ENCODE results near the gene FN3KRP. TPM values are rescaled to one million over a fixed set of nuclear protein-coding genes. Genes with fewer than 3 reads are reported as not detected.

FN3KRP gene
- total RNA-seq, 1 experiment from 2014 or later, result 35.4 TPM

DNA sequence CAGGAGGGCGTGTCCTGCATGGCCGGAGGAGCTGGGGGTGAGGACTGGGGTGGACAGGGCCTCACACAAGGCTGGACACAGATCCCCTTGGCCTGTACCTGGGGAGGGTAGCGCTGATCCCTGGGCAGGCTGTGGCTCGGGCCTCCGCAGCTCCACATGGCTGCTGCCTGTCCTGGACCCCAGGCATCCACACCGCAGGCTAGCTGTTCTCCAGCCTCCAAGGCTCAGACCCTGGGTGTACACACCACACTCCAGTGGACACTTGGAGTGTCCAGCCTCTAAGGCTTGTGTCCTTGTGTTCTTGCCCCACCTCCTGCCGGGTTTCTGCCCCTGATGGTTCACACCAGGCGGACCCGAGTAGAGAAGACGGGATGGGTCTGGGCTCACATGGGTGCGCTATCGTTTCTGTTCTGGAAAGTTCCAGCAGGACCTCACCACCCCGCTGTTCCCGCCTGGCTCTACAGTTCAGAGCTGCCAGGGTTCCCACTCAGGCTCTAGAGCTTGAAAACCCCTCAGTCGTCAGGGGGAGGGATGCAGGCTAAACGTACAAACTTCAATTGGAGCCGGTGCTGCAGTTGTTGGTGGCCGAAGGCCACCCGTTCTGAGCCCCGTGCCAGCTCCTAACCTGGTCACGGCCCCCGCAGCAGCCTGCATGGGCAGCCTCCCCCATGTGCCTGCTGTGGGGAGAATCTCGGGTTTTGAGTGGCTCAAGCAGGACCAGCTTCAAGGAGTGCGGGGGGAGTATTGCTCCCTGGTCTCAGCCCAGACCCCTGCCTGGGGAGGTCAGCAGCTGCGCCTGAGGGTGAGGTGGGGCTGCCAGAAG lies 6.6 kb upstream of the FN3KRP start:
- intact Hi-C loops (cut with micrococcal nuclease; ENCODE audit: unreplicated experiment), result no loop called here
- no peak overlapping the region for H3K27ac ChIP-seq (ENCODE audit: low read depth, low read length, poor library complexity, severe bottlenecking)
- no TSS peak for BruUV-seq (replicated peaks)
- H3K4me3 ChIP-seq (ENCODE audit: low read depth, low read length, poor library complexity, severe bottlenecking), result no peak overlapping the region
- TF ChIP-seq, protein P1, sequence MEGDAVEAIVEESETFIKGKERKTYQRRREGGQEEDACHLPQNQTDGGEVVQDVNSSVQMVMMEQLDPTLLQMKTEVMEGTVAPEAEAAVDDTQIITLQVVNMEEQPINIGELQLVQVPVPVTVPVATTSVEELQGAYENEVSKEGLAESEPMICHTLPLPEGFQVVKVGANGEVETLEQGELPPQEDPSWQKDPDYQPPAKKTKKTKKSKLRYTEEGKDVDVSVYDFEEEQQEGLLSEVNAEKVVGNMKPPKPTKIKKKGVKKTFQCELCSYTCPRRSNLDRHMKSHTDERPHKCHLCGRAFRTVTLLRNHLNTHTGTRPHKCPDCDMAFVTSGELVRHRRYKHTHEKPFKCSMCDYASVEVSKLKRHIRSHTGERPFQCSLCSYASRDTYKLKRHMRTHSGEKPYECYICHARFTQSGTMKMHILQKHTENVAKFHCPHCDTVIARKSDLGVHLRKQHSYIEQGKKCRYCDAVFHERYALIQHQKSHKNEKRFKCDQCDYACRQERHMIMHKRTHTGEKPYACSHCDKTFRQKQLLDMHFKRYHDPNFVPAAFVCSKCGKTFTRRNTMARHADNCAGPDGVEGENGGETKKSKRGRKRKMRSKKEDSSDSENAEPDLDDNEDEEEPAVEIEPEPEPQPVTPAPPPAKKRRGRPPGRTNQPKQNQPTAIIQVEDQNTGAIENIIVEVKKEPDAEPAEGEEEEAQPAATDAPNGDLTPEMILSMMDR (conservative IDR thresholded peaks at IDR 0.05; ENCODE audit: low read depth, low read length), result no peak
- no peak for TF ChIP-seq EZH2 (IDR thresholded peaks at IDR 0.05; ENCODE audit: borderline replicate concordance, low read depth, low read length, poor library complexity, severe bottlenecking)
- CTCF ChIA-PET, result no interaction called here
- no peaks in the 10 kb centered on the region for H3K4me1 ChIP-seq (ENCODE audit: insufficient read depth, low read length, poor library complexity, severe bottlenecking)
- no peak for DNase-seq (ENCODE audit: low spot score)
- H3K36me3 ChIP-seq (ENCODE audit: insufficient read depth, low read length, poor library complexity, severe bottlenecking), result no peaks in the 10 kb centered on the region
- H3K9me3 ChIP-seq (ENCODE audit: low read depth, low read length, poor library complexity, severe bottlenecking), result no peaks in the 10 kb centered on the region
- H3K27me3 ChIP-seq (replicated peaks; ENCODE audit: insufficient read depth, low read depth, low read length, poor library complexity), result no peaks in the 10 kb centered on the region
- POLR2A ChIA-PET (ENCODE audit: low non-redundant PET), result no interaction called here

DNA sequence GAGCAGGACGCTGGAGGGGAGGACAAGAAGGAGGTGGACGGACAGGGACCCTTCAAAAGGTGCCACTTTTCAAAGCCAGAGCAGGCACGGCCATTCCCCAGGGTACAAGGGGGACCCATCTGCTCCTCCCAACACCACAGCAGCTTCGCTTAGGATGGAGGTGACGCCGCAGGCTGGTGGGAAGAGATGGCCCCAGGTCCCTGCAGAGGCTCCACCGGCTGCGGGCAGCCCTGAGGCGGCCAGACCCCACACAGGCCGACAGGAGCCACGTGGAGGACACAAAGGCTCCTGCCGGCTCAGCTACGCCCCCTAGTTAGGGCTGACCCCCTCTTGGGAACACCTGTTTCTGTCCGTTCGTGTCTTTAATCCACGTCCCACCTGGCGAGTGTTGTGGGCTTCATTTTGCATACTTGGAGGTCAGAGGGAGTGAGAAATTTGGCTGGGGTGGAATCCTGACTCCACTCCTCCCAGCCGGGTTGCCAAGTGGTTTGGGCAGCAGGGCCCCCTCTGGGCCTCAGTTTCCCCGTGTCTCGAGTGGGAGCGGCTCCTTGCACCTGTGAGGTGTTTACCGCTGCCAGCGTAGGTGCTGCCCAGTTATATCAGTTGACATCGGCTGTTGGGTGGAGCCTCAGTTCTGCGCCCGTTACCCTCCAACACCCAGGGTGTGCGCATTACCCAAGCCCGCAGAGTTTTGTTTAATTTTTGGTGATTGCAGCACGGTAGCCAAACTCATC lies 5.8 kb upstream of the FN3KRP start:
- ChIA-PET POLR2A (ENCODE audit: low non-redundant PET) (no interaction called here), CTCF (no interaction called here)
- no TSS peak for BruUV-seq (replicated peaks)
- no peak for TF ChIP-seq EZH2 (IDR thresholded peaks at IDR 0.05; ENCODE audit: borderline replicate concordance, low read depth, low read length, poor library complexity, severe bottlenecking)
- TF ChIP-seq, protein P1 (conservative IDR thresholded peaks at IDR 0.05; ENCODE audit: low read depth, low read length), result no peak
- intact Hi-C loops (cut with micrococcal nuclease; ENCODE audit: unreplicated experiment), result no loop called here
- H3K36me3 ChIP-seq (ENCODE audit: insufficient read depth, low read length, poor library complexity, severe bottlenecking), result no peaks in the 10 kb centered on the region
- peaks cover 2% of the 10 kb centered on the region for H3K4me1 ChIP-seq (ENCODE audit: insufficient read depth, low read length, poor library complexity, severe bottlenecking)
- no peak overlapping the region for H3K4me3 ChIP-seq (ENCODE audit: low read depth, low read length, poor library complexity, severe bottlenecking)
- no peaks in the 10 kb centered on the region for H3K27me3 ChIP-seq (replicated peaks; ENCODE audit: insufficient read depth, low read depth, low read length, poor library complexity)
- H3K27ac ChIP-seq (ENCODE audit: low read depth, low read length, poor library complexity, severe bottlenecking), result no peak overlapping the region
- no peak for DNase-seq (ENCODE audit: low spot score)
- H3K9me3 ChIP-seq (ENCODE audit: low read depth, low read length, poor library complexity, severe bottlenecking), result no peaks in the 10 kb centered on the region

DNA sequence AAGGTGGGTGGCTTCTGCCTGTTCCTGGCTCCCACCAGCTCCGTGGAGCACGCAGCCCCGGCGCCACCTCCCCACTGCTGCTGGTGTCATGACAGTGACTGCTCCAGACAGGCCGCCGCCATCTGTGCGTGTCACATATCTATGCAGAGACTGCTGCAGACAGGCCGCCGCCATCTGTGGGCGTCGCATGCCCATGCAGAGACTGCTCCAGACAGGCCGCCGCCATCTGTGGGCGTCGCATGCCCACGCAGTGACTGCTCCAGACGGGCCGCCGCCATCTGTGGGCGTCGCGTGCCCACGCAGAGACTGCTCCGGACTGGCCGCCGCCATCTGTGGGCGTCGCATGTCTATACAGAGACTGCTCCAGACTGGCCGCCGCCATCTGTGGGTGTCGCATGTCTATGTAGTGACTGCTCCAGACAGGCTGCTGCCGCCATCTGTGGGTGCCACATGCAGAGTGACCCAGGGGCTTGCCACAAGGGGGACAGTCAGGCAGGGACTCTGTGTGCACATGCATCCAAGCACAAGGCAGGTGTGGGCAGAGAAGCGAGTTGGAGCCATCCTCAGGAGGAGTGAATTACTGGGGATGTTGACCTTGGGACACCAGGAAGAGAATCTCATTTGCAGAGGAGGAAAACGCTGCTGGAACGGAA lies 3.3 kb upstream of the FN3KRP start:
- intact Hi-C loops (cut with micrococcal nuclease; ENCODE audit: unreplicated experiment), result no loop called here
- POLR2A ChIA-PET (ENCODE audit: low non-redundant PET), result no interaction called here

More for the DNA sequence above, 3.3 kb upstream of the FN3KRP start:
- Histone ChIP-seq H3K36me3 (ENCODE audit: insufficient read depth, low read length, poor library complexity, severe bottlenecking) (no peaks in the 10 kb centered on the region), H3K27ac (ENCODE audit: low read depth, low read length, poor library complexity, severe bottlenecking) (no peak overlapping the region), H3K27me3 (replicated peaks; ENCODE audit: insufficient read depth, low read depth, low read length, poor library complexity) (no peaks in the 10 kb centered on the region), H3K4me3 (ENCODE audit: low read depth, low read length, poor library complexity, severe bottlenecking) (no peak overlapping the region), H3K9me3 (ENCODE audit: low read depth, low read length, poor library complexity, severe bottlenecking) (no peaks in the 10 kb centered on the region), H3K4me1 (ENCODE audit: insufficient read depth, low read length, poor library complexity, severe bottlenecking) (peaks cover 13% of the 10 kb centered on the region)
- CTCF ChIA-PET, result no interaction called here
- TF ChIP-seq, protein P1 (conservative IDR thresholded peaks at IDR 0.05; ENCODE audit: low read depth, low read length), result no peak
- no peak for TF ChIP-seq EZH2 (IDR thresholded peaks at IDR 0.05; ENCODE audit: borderline replicate concordance, low read depth, low read length, poor library complexity, severe bottlenecking)
- no peak for DNase-seq (ENCODE audit: low spot score)
- no TSS peak for BruUV-seq (replicated peaks)
